Upper lobe of left lung (tissue), 4 donors: Measurements from ENCODE around the gene GAS5.
"Not testable (repeated sequence)": the region's sequence is repeated elsewhere in the genome, so short reads cannot be mapped to it uniquely, and the experiment has no call there.

Experiments used
- CTCF ChIP-seq, 6 experiments: fragments of 450-650 bp in 4 of 6; fragments of 200-600 bp in 2 of 6; sonication (generic) in 2 of 6; IDR thresholded peaks; one replicate each; pipeline ENCODE4 v1.5.1; 2016 to 2019; ENCODE audit warnings: antibody characterized with exemption in 6 of 6
- EP300 ChIP-seq, 4 donors: sonication (generic); formaldehyde crosslinking; IDR thresholded peaks; one replicate each; pipeline ENCODE4 v1.5.1; 2017; ENCODE audit warnings: antibody characterized with exemption in 4 of 4, control low read depth in 2 of 4
- POLR2A ChIP-seq, 4 donors: fragments of 450-650 bp; IDR thresholded peaks; one replicate each; pipeline ENCODE4 v1.5.1; 2016 to 2017; ENCODE audit warnings: antibody characterized with exemption in 4 of 4, mild to moderate bottlenecking in 2 of 4
- POLR2AphosphoS5 ChIP-seq, 2 donors: sonication (generic); formaldehyde crosslinking; IDR thresholded peaks; one replicate each; pipeline ENCODE4 v1.5.1; 2017; ENCODE audit warnings: antibody characterized with exemption in 2 of 2

- not testable (repeated sequence) for TF ChIP-seq EP300, POLR2AphosphoS5, CTCF, POLR2A (IDR thresholded peaks at IDR 0.05)
Observed at GRCh38 chr1:173881117-173881516, 13.3 kb upstream of the GAS5 start.
